ENCODE data around the gene FXYD1. TPM values are rescaled to one million over a fixed set of nuclear protein-coding genes. Genes with fewer than 3 reads are reported as not detected.

The FXYD1 gene
- total and polyA plus RNA-seq, 2 experiments from 2014 or later = 1.5 to 26.8 TPM

DNA sequence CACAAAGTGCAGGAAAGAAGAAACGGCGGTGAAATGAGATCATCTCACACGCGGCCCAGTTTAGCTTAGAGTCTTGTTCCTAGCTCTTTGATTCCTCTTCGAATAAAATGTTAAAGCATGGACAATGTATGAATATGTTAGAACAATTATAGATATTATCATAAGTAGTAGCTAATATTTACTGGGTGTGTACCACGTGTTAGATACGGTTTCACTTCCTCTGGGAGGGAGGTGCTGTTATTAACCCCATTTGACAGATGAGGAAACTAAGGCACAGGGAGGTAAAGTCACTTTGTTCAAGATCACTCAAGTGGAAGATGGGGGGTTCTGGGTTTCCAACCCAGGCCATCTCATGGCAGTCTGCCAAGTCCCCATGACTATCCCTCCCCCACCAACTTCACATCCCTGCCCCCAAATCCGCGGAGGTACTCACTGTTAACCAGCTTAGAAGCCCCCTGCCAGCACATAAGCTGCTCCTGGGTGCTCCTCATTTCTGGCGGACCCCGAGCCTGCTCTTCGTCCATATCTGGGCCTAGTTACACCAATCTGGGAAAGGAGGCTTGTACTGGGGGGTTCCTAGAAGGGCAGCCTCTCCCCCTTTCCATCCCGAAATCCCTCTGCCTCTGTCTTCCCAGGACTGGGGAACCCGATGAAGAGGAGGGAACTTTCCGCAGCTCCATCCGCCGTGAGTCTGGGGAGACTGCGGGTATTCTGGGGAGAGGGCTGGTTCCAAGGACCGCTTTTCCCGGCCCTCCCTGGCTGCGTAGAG, 3.4 kb downstream of the FXYD1 start:
- ATAC-seq (peak; percentile 30), DNase-seq (ENCODE audit: low spot score) (no peak)
- Mint-ChIP-seq H3K9me3 (no peaks in the 10 kb centered on the region; the same call in 1 of the 3 replicates), H3K27me3 (ENCODE audit: insufficient read depth, low read depth, poor library complexity) (peaks cover 38% of the 10 kb centered on the region), H3K4me3 (peak overlapping the region; percentile 76), H3K4me1 (peaks cover 40% of the 10 kb centered on the region), H3K36me3 (ENCODE audit: low read depth) (0 out of 3 replicates have a peak, but pooled peaks cover 3% of the 10 kb centered on the region), H3K27ac (no peak overlapping the region)
- H4K20me1 ChIP-seq (replicated peaks; ENCODE audit: insufficient read depth) = 0 out of 2 replicates have a peak, but pooled peaks cover 4% of the 10 kb centered on the region
- no peaks in the 10 kb centered on the region for H3K36me3 ChIP-seq (ENCODE audit: insufficient read depth)
- peak overlapping the region; percentile 83 for H3K27ac ChIP-seq (ENCODE audit: low read depth)
- H3K4me2 ChIP-seq = peak overlapping the region; percentile 99
- H2AFZ ChIP-seq = peak overlapping the region; percentile 83
- TF ChIP-seq, protein P1, sequence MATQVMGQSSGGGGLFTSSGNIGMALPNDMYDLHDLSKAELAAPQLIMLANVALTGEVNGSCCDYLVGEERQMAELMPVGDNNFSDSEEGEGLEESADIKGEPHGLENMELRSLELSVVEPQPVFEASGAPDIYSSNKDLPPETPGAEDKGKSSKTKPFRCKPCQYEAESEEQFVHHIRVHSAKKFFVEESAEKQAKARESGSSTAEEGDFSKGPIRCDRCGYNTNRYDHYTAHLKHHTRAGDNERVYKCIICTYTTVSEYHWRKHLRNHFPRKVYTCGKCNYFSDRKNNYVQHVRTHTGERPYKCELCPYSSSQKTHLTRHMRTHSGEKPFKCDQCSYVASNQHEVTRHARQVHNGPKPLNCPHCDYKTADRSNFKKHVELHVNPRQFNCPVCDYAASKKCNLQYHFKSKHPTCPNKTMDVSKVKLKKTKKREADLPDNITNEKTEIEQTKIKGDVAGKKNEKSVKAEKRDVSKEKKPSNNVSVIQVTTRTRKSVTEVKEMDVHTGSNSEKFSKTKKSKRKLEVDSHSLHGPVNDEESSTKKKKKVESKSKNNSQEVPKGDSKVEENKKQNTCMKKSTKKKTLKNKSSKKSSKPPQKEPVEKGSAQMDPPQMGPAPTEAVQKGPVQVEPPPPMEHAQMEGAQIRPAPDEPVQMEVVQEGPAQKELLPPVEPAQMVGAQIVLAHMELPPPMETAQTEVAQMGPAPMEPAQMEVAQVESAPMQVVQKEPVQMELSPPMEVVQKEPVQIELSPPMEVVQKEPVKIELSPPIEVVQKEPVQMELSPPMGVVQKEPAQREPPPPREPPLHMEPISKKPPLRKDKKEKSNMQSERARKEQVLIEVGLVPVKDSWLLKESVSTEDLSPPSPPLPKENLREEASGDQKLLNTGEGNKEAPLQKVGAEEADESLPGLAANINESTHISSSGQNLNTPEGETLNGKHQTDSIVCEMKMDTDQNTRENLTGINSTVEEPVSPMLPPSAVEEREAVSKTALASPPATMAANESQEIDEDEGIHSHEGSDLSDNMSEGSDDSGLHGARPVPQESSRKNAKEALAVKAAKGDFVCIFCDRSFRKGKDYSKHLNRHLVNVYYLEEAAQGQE (IDR thresholded peaks at IDR 0.05; ENCODE audit: unreplicated experiment) = no peak
- H3K79me2 ChIP-seq (replicated peaks; ENCODE audit: insufficient read depth) = no peaks in the 10 kb centered on the region
- H3F3A ChIP-seq (replicated peaks; ENCODE audit: low read depth) = peaks cover 7% of the 10 kb centered on the region; the same call in 1 of the 2 replicates
- H3K27me3 ChIP-seq (ENCODE audit: insufficient read depth) = peaks cover 20% of the 10 kb centered on the region
- H3K4me3 ChIP-seq = peak overlapping the region; percentile 89
- H3K4me1 ChIP-seq (ENCODE audit: insufficient read depth) = peaks cover 30% of the 10 kb centered on the region
- H3K9me2 ChIP-seq (ENCODE audit: insufficient read depth) = no peaks in the 10 kb centered on the region

DNA sequence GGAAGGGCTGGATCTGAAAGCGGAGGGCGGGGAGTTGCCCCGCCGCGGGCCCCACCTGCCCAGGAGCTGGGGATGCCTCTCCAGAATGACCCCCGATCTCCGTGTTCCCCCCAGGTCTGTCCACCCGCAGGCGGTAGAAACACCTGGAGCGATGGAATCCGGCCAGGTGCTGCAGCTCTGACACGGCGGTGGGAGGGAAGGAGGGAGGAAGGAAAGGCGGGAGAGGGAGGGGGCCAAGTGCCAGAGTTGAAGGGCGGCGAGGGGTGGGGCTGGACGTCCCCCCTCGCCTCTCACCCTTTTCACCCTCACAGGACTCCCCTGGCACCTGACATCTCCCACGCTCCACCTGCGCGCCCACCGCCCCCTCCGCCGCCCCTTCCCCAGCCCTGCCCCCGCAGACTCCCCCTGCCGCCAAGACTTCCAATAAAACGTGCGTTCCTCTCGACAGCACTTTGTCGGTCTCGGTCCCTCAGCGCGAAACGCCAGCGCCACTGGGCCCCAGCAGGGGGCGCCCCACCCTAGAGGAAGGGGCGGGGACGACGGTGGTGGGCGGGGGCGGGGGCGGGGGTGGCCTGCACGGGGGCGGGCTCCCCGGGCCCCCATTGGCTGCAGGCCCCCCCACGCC, 4.1 kb downstream of the FXYD1 start:
- Mint-ChIP-seq H3K9me3 (no peaks in the 10 kb centered on the region; the same call in 1 of the 3 replicates), H3K36me3 (ENCODE audit: low read depth) (0 out of 3 replicates have a peak, but pooled peaks cover 3% of the 10 kb centered on the region), H3K4me3 (peak overlapping the region; percentile 76), H3K27me3 (ENCODE audit: insufficient read depth, low read depth, poor library complexity) (peaks cover 38% of the 10 kb centered on the region), H3K4me1 (peaks cover 40% of the 10 kb centered on the region), H3K27ac (no peak overlapping the region)
- DNase-seq (ENCODE audit: low spot score) (peak; percentile 91), ATAC-seq (peak; percentile 21)
- peaks cover 30% of the 10 kb centered on the region for H3K4me1 ChIP-seq (ENCODE audit: insufficient read depth)
- H3K4me2 ChIP-seq = peak overlapping the region; percentile 99
- TF ChIP-seq EZH2phosphoT487 (IDR thresholded peaks at IDR 0.05; ENCODE audit: unreplicated experiment) = no peak
- TF ChIP-seq, protein P2, sequence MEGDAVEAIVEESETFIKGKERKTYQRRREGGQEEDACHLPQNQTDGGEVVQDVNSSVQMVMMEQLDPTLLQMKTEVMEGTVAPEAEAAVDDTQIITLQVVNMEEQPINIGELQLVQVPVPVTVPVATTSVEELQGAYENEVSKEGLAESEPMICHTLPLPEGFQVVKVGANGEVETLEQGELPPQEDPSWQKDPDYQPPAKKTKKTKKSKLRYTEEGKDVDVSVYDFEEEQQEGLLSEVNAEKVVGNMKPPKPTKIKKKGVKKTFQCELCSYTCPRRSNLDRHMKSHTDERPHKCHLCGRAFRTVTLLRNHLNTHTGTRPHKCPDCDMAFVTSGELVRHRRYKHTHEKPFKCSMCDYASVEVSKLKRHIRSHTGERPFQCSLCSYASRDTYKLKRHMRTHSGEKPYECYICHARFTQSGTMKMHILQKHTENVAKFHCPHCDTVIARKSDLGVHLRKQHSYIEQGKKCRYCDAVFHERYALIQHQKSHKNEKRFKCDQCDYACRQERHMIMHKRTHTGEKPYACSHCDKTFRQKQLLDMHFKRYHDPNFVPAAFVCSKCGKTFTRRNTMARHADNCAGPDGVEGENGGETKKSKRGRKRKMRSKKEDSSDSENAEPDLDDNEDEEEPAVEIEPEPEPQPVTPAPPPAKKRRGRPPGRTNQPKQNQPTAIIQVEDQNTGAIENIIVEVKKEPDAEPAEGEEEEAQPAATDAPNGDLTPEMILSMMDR (conservative IDR thresholded peaks at IDR 0.05; ENCODE audit: low read depth in 2 of 2) = peak; percentile 37 to 61
- H3K9me2 ChIP-seq (ENCODE audit: insufficient read depth) = no peaks in the 10 kb centered on the region
- peak overlapping the region; percentile 83; the same call in 1 of the 2 replicates for H3K27ac ChIP-seq (ENCODE audit: low read depth)
- H3K4me3 ChIP-seq = peak overlapping the region; percentile 89
- H4K20me1 ChIP-seq (replicated peaks; ENCODE audit: insufficient read depth) = 0 out of 2 replicates have a peak, but pooled peaks cover 4% of the 10 kb centered on the region
- H3F3A ChIP-seq (replicated peaks; ENCODE audit: low read depth) = peaks cover 7% of the 10 kb centered on the region; the same call in 1 of the 2 replicates
- no peaks in the 10 kb centered on the region for H3K36me3 ChIP-seq (ENCODE audit: insufficient read depth)
- peaks cover 20% of the 10 kb centered on the region for H3K27me3 ChIP-seq (ENCODE audit: insufficient read depth)
- H3K79me2 ChIP-seq (replicated peaks; ENCODE audit: insufficient read depth) = no peaks in the 10 kb centered on the region
- peak overlapping the region; percentile 83 for H2AFZ ChIP-seq
